IMR-90 (cell line): Measurements from ENCODE around the gene TOE1. TPM values are rescaled to one million over a fixed set of nuclear protein-coding genes. Genes with fewer than 3 reads are reported as not detected.

Source experiments
- ATAC-seq: fragments of 200-7000 bp; cut with Tn5 transposase; 2 replicates; pipeline ENCODE4 v1.9.1; 2020; ENCODE audit warnings: low read depth, mild to moderate bottlenecking, moderate library complexity
- BruUV-seq: library from RNA; stranded (reverse); fragments of 400-500 nt; replicated peaks from 2 replicates; lab custom pipeline; 2021; lab: Mats Ljungman, UMichigan
- CTCF ChIA-PET: fragments of 300-600 bp; formaldehyde crosslinking; extraction: SDS; loops from one replicate; lab custom pipeline; 2021; ENCODE audit warnings: antibody characterized with exemption; lab: Yijun Ruan, JAX
- POLR2A ChIA-PET: fragments of 300-600 bp; sonication (Branson Sonifier 250); formaldehyde crosslinking; loops from one replicate; lab custom pipeline; 2022; ENCODE audit warnings: antibody characterized with exemption; ENCODE audit not compliant: unreplicated experiment; lab: Charles Lee
- DNase-seq: peaks from one replicate; pipeline ENCODE4 v3.0.0; 2013
- H2AFZ ChIP-seq: replicated peaks from 2 replicates; pipeline ENCODE3; 2013; ENCODE audit warnings: low read length, mild to moderate bottlenecking; ENCODE audit not compliant: poor library complexity
- H2AK5ac ChIP-seq: 2 replicates; pipeline ENCODE4 v1.6.1; 2013; ENCODE audit warnings: low read depth, low read length, inconsistent platforms
- H2AK9ac ChIP-seq: replicated peaks from 2 replicates; pipeline ENCODE3; 2013; ENCODE audit warnings: mild to moderate bottlenecking, low read depth, low read length, moderate library complexity; ENCODE audit not compliant: poor library complexity
- H2BK120ac ChIP-seq: 2 replicates; pipeline ENCODE4 v1.6.1; 2013; ENCODE audit warnings: low read depth, low read length, inconsistent platforms
- H2BK15ac ChIP-seq: 3 replicates; pipeline ENCODE4 v1.6.1; 2013; ENCODE audit warnings: low read depth, low read length, inconsistent platforms
- H2BK20ac ChIP-seq: 2 replicates; pipeline ENCODE4 v1.6.1; 2013; ENCODE audit warnings: low read depth, mild to moderate bottlenecking, inconsistent platforms, low read length, moderate library complexity
- H2BK5ac ChIP-seq: 2 replicates; pipeline ENCODE4 v1.6.1; 2013; ENCODE audit warnings: mild to moderate bottlenecking, low read depth, low read length, inconsistent platforms; ENCODE audit not compliant: poor library complexity, severe bottlenecking
- H3K14ac ChIP-seq: replicated peaks from 2 replicates; pipeline ENCODE4 v1.6.1; 2013; ENCODE audit warnings: low read depth, low read length, inconsistent platforms
- H3K18ac ChIP-seq: 2 replicates; pipeline ENCODE4 v1.6.1; 2013; ENCODE audit warnings: low read depth, low read length, control low read depth
- H3K23ac ChIP-seq: 2 replicates; pipeline ENCODE4 v1.6.1; 2013; ENCODE audit warnings: low read depth, low read length, inconsistent platforms
- H3K27ac ChIP-seq: 2 replicates; pipeline ENCODE4 v1.5.1; 2013; ENCODE audit warnings: mild to moderate bottlenecking, control low read depth, low read length; ENCODE audit not compliant: insufficient read depth
- H3K27me3 ChIP-seq: 2 replicates; pipeline ENCODE4 v1.6.1; 2013; ENCODE audit warnings: low read length; ENCODE audit not compliant: control insufficient read depth, insufficient read depth
- H3K36me3 ChIP-seq: 2 replicates; pipeline ENCODE4 v1.6.1; 2013; ENCODE audit warnings: low read length, mixed read lengths; ENCODE audit not compliant: control insufficient read depth, insufficient read depth
- H3K4ac ChIP-seq: 2 replicates; pipeline ENCODE4 v1.6.1; 2013; ENCODE audit warnings: low read depth, low read length, inconsistent platforms
- H3K4me1 ChIP-seq: 2 replicates; pipeline ENCODE4 v1.6.1; 2013; ENCODE audit warnings: low read length, mixed read lengths; ENCODE audit not compliant: control insufficient read depth, insufficient read depth
- H3K4me2 ChIP-seq: 2 replicates; pipeline ENCODE4 v1.6.1; 2013; ENCODE audit warnings: low read depth, mild to moderate bottlenecking, control low read depth, low read length, moderate library complexity
- H3K4me3 ChIP-seq: 2 replicates; pipeline ENCODE4 v1.5.1; 2013; ENCODE audit warnings: low read depth, mild to moderate bottlenecking, control low read depth, low read length, moderate library complexity; ENCODE audit not compliant: insufficient read depth
- H3K56ac ChIP-seq: 2 replicates; pipeline ENCODE4 v1.6.1; 2013; ENCODE audit warnings: low read length, inconsistent platforms; ENCODE audit not compliant: insufficient read depth; ENCODE audit errors: extremely low read depth
- H3K79me1 ChIP-seq, 2 experiments: 2 replicates each; pipeline ENCODE4 v1.6.1; 2013; ENCODE audit warnings: low read length in 2 of 2, inconsistent platforms in 1 of 2, low read depth in 1 of 2
- H3K9ac ChIP-seq: 2 replicates; pipeline ENCODE4 v1.6.1; 2013; ENCODE audit warnings: low read depth, low read length, control low read depth
- H3K9me1 ChIP-seq: 2 replicates; pipeline ENCODE4 v1.6.1; 2013; ENCODE audit warnings: low read length, inconsistent platforms; ENCODE audit not compliant: insufficient read depth
- H3K9me3 ChIP-seq: 2 replicates; pipeline ENCODE4 v1.6.1; 2013; ENCODE audit warnings: low read length; ENCODE audit not compliant: control insufficient read depth, insufficient read depth
- H4K20me1 ChIP-seq: 2 replicates; pipeline ENCODE4 v1.6.1; 2013; ENCODE audit warnings: low read length, inconsistent platforms; ENCODE audit not compliant: insufficient read depth
- H4K5ac ChIP-seq: 2 replicates; pipeline ENCODE4 v1.6.1; 2013; ENCODE audit warnings: mild to moderate bottlenecking, low read depth, low read length, control low read depth
- H4K8ac ChIP-seq, 2 experiments: 2 replicates each; pipeline ENCODE4 v1.6.1; 2013; ENCODE audit warnings: low read depth in 2 of 2, low read length in 2 of 2, control low read depth in 1 of 2, inconsistent platforms in 1 of 2
- H4K91ac ChIP-seq: 2 replicates; pipeline ENCODE4 v1.6.1; 2013; ENCODE audit warnings: low read depth, low read length, inconsistent platforms; ENCODE audit not compliant: insufficient read depth
- BHLHE40 ChIP-seq: fragments of 150-350 bp; IDR thresholded peaks from 2 replicates; pipeline ENCODE4 v1.6.1; 2016; ENCODE audit warnings: mild to moderate bottlenecking, low read depth, low read length
- CEBPB ChIP-seq: IDR thresholded peaks from 2 replicates; pipeline ENCODE4 v1.6.1; 2012; ENCODE audit warnings: low read depth, low read length, improper control_type of control experiment
- CHD1 ChIP-seq: IDR thresholded peaks from 2 replicates; pipeline ENCODE4 v1.6.1; 2012; ENCODE audit warnings: low read depth, low read length, improper control_type of control experiment
- FOS ChIP-seq: fragments of 150-350 bp; IDR thresholded peaks from 2 replicates; pipeline ENCODE4 v1.6.1; 2016; ENCODE audit warnings: low read depth, low read length
- MXI1 ChIP-seq: IDR thresholded peaks from 2 replicates; pipeline ENCODE4 v1.6.1; 2012; ENCODE audit warnings: low read depth, mild to moderate bottlenecking, low read length, moderate library complexity, borderline replicate concordance
- POLR2A ChIP-seq: IDR thresholded peaks from 2 replicates; pipeline ENCODE4 v1.6.1; 2012; ENCODE audit warnings: mild to moderate bottlenecking, low read depth, low read length
- RCOR1 ChIP-seq: IDR thresholded peaks from 2 replicates; pipeline ENCODE4 v1.6.1; 2012; ENCODE audit warnings: mild to moderate bottlenecking, low read length, improper control_type of control experiment; ENCODE audit not compliant: insufficient replicate concordance
- SMC3 ChIP-seq: fragments of 150-350 bp; IDR thresholded peaks from 2 replicates; pipeline ENCODE4 v1.6.1; 2016; ENCODE audit warnings: low read depth, mild to moderate bottlenecking, antibody characterized with exemption, low read length, moderate library complexity
- WGBS, 2 experiments: methylation state at CpG; one replicate each; pipeline versions ENCODE4 v1.1.5 to v1.1.7; 2013; ENCODE audit warnings: missing lambda C conversion rate in 2 of 2; ENCODE audit not compliant: insufficient read length in 1 of 2; ENCODE audit errors: extremely low coverage in 2 of 2; 5-methylcytosine and 5-hydroxymethylcytosine counted together
- dilution Hi-C: fragments of 300-500 bp; cut with HindIII; formaldehyde crosslinking; loops from one replicate; pipeline ENCODE4 v1.14.3; 2018; ENCODE audit warnings: low sequenced_read_pairs; ENCODE audit not compliant: unreplicated experiment
- in situ Hi-C: fragments of 300-500 bp; cut with MboI; formaldehyde crosslinking; loops from 3 replicates; pipeline ENCODE4 v1.14.3; 2019; ENCODE audit warnings: low sequenced_read_pairs, inconsistent platforms, mixed read lengths
- intact Hi-C: fragments of 100-400 bp; cut with micrococcal nuclease; formaldehyde crosslinking; loops from 2 replicates; pipeline ENCODE4 v1.10.0; 2022
- polyA plus RNA-seq, 3 experiments: library from polyadenylated mRNA; depleted of rRNA; stranded (reverse); fragments of >200 nt; gene quantifications; 2 replicates each; pipeline ENCODE4 v1.2.3, GENCODE V29; 2012; ENCODE audit warnings: low replicate concordance in 1 of 3
- total RNA-seq: library from RNA; depleted of rRNA; stranded (reverse); fragments of >200 nt; gene quantifications from 2 replicates; pipeline ENCODE4 v1.2.3, GENCODE V29; 2012
- TF ChIP-seq, protein P1 (sequence below): conservative IDR thresholded peaks from 2 replicates; pipeline ENCODE4 v1.5.1; 2012; ENCODE audit warnings: mild to moderate bottlenecking, low read depth, low read length, improper control_type of control experiment
- TF ChIP-seq, protein P2 (sequence below): fragments of 150-350 bp; IDR thresholded peaks from 2 replicates; pipeline ENCODE4 v1.6.1; 2017; ENCODE audit warnings: mild to moderate bottlenecking, antibody characterized with exemption, low read length, low read depth
- TF ChIP-seq, protein P3 (sequence below): fragments of 150-350 bp; IDR thresholded peaks from 2 replicates; pipeline ENCODE4 v1.6.1; 2016; ENCODE audit warnings: low read depth, mild to moderate bottlenecking, low read length, moderate library complexity, borderline replicate concordance

TOE1 gene
- total and polyA plus RNA-seq, 2 of the 4 experiments (the other 2 are of a cell fraction): 15.5 to 18.6 TPM

DNA sequence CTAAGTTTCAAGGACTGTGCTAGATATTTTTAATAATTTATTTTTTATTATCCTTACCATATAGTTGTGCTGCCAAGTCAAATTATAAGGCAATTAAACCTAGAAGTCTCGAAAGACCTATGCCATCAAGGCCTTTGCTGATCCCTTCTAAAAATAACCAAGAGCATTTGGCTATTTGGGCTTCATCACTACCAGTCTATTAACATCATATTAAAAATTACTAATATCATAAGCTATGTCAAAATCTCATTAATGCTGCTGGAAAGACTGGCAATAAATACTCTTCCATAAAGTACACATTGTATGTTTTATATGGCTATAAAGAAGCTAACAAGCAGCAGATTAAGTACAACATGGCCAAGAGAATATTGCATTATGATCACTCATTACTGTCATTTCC lies 43.2 kb downstream of the TOE1 start:
- Histone ChIP-seq H4K91ac (no peak overlapping the region), H3K27me3 (no peaks in the 10 kb centered on the region), H2BK15ac (no peak overlapping the region), H3K9me1 (no peaks in the 10 kb centered on the region), H4K5ac (no peak overlapping the region), H3K18ac (no peak overlapping the region), H3K14ac (no peak overlapping the region), H2AK5ac (no peak overlapping the region), H3K9ac (no peak overlapping the region), H3K4me2 (no peak overlapping the region), H3K36me3 (no peaks in the 10 kb centered on the region), H3K27ac (no peak overlapping the region), H4K8ac (no peak overlapping the region), H2AFZ (no peak overlapping the region), H3K56ac (no peak overlapping the region), H2AK9ac (no peak overlapping the region), H4K20me1 (no peaks in the 10 kb centered on the region), H3K79me1 (no peaks in the 10 kb centered on the region), H3K23ac (no peak overlapping the region), H3K9me3 (no peaks in the 10 kb centered on the region), H2BK120ac (no peak overlapping the region), H2BK20ac (no peak overlapping the region), H3K4me3 (no peak overlapping the region), H3K4ac (no peak overlapping the region), H3K4me1 (no peaks in the 10 kb centered on the region), H2BK5ac (no peak overlapping the region)
- ChIA-PET CTCF (no interaction called here), POLR2A (no interaction called here)
- ATAC-seq (no peak), DNase-seq (no peak)
- in situ Hi-C loops (no loop called here), intact Hi-C loops (no loop called here), dilution Hi-C loops (no loop called here)
- BruUV-seq: no TSS peak
- TF ChIP-seq, protein P1, sequence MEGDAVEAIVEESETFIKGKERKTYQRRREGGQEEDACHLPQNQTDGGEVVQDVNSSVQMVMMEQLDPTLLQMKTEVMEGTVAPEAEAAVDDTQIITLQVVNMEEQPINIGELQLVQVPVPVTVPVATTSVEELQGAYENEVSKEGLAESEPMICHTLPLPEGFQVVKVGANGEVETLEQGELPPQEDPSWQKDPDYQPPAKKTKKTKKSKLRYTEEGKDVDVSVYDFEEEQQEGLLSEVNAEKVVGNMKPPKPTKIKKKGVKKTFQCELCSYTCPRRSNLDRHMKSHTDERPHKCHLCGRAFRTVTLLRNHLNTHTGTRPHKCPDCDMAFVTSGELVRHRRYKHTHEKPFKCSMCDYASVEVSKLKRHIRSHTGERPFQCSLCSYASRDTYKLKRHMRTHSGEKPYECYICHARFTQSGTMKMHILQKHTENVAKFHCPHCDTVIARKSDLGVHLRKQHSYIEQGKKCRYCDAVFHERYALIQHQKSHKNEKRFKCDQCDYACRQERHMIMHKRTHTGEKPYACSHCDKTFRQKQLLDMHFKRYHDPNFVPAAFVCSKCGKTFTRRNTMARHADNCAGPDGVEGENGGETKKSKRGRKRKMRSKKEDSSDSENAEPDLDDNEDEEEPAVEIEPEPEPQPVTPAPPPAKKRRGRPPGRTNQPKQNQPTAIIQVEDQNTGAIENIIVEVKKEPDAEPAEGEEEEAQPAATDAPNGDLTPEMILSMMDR: no peak
- TF ChIP-seq, protein P2, sequence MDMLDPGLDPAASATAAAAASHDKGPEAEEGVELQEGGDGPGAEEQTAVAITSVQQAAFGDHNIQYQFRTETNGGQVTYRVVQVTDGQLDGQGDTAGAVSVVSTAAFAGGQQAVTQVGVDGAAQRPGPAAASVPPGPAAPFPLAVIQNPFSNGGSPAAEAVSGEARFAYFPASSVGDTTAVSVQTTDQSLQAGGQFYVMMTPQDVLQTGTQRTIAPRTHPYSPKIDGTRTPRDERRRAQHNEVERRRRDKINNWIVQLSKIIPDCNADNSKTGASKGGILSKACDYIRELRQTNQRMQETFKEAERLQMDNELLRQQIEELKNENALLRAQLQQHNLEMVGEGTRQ: no peak
- TF ChIP-seq BHLHE40 (no peak), SMC3 (no peak), RCOR1 (no peak), MXI1 (no peak), FOS (no peak), POLR2A (no peak), CHD1 (no peak), CEBPB (no peak)
- TF ChIP-seq, protein P3, sequence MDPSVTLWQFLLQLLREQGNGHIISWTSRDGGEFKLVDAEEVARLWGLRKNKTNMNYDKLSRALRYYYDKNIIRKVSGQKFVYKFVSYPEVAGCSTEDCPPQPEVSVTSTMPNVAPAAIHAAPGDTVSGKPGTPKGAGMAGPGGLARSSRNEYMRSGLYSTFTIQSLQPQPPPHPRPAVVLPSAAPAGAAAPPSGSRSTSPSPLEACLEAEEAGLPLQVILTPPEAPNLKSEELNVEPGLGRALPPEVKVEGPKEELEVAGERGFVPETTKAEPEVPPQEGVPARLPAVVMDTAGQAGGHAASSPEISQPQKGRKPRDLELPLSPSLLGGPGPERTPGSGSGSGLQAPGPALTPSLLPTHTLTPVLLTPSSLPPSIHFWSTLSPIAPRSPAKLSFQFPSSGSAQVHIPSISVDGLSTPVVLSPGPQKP: no peak
- WGBS, 2 experiments: no CpG with 5 or more reads among the region's 1 CpG
